HG02973 (cell line): ENCODE data around the gene EXOC3.
"Not testable (repeated sequence)": the region's sequence is repeated elsewhere in the genome, so short reads cannot be mapped to it uniquely, and the experiment has no call there.

ENCODE experiments used
- ATAC-seq: cut with Tn5 transposase; IDR thresholded peaks from one replicate; pipeline ENCODE4 v1.9.1; 2021; ENCODE audit warnings: moderate library complexity; ENCODE audit not compliant: unreplicated experiment

EXOC3 gene

DNA sequence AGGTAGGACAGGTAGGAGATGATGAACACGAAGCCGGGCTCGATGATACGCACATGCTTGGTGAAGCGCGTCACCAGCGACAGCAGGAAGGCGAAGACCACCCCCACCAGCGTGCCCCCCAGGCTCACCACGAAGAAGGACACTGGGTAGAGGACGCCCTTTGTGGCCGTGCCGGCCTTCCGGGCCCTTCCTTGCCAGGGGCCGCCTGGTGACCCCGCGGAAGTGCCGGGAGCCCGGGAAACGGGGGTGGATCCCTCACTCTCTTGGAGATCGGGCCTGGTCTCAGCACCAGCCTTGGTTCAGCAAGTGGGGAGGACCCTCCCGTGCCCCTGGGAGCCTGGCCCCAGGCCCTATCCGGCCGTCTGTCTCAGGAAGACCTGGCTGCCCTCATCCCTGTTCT is 41.6 kb downstream of the EXOC3 start:
- ATAC-seq, result no peak

DNA sequence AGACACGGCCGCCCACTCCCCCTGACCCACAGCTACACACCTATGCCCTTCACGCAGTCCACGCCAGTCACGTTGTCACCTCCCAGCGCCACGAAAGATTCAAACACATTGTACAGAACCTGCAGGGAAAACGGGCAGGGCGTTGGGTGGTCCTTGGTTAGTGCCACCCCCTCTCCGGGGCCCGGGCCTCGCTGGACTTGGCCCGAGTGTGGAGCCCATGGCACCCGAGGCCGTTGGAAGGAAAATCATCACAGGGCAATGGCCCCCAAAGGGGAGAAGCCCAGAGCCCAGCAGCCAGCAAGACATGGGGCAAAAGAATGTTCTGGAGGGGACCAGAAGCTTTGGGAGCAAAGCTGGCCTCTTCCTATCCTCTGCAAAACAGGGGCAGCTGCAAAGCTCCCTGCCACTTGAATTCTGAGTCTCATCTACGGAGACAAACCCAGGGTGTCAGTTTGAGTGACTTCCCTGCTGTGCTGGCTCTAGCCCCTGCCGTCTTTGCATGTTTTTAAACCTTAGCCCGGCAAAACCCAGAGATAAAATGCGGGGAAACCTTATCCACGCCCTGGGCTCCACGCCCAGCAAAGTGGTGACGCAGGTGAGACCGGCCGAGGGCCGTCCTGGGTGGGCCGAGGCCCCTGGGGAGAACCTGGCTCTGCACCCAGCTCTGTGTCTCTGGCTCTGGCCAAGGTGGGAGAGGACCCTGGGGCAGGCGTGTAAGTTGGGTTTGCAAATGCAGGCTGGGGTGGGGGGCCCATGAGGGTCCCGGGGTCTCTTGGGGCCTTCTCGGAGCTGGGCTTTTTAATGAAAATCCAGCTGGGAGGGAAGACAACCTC is 42.4 kb downstream of the EXOC3 start:
- ATAC-seq, result no peak

DNA sequence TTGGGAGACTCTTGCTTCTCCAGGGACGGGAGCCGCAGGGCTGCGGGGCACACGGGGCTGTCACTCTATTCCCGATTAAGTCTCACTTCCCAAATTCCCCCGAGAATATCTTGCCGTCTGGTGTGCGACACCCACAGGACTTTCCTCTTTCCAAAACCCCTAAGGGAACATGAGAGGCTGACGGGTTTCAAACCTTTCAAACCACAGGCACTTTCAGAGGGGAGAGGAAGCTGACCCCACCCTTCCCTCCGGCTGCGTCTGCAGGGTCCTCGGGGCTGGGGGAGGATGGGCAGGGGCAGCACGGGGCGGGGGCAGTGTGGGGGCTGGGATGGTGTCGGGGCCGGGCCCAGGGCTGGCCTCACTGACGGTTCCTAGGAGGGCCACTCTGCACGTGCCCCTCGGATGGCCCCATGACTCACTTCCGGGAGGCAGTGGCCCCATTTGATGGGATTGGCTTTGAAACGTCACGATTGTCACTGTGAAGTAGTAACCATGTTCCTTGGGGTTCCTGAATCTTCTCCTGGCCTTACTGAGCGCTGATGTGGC is 43.0 kb downstream of the EXOC3 start:
- ATAC-seq, result no peak

DNA sequence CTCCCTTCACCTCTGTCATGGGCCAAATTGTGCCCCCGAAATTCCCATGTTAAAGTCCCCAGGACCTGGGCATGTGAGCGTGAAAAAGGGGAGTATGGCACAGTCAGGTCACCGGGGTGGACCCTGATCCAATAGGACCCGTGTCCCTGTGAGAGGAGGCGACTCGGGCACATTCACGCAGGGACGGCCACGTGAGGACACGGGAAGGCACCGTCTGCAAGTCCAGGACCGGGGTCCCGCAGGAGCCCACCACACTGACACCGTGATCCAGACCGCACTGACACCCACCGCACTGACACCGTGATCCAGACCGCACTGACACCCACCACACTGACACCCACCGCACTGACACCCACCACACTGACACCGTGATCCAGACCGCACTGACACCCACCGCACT is 43.6 kb downstream of the EXOC3 start:
- not testable (repeated sequence) for ATAC-seq

DNA sequence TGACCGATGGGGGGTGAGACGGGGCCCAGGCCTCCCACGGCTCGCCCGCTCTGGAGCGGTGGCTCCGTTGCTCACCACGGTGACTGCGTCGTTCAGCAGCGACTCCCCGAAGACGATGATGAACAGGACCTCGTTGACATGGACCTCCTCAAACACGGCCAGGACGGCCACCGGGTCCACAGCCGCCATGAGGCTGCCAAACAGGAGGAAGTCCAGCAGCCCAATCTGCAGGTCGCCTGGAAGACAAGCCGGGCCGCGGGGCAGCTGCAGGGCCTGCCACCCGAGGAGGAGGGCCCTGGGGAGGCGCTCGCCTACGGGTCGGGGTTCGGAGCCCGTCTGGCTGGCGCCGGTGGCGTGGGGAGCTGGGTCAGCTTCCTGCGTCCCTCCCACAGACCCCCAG is 45.3 kb downstream of the EXOC3 start:
- ATAC-seq, result no peak

DNA sequence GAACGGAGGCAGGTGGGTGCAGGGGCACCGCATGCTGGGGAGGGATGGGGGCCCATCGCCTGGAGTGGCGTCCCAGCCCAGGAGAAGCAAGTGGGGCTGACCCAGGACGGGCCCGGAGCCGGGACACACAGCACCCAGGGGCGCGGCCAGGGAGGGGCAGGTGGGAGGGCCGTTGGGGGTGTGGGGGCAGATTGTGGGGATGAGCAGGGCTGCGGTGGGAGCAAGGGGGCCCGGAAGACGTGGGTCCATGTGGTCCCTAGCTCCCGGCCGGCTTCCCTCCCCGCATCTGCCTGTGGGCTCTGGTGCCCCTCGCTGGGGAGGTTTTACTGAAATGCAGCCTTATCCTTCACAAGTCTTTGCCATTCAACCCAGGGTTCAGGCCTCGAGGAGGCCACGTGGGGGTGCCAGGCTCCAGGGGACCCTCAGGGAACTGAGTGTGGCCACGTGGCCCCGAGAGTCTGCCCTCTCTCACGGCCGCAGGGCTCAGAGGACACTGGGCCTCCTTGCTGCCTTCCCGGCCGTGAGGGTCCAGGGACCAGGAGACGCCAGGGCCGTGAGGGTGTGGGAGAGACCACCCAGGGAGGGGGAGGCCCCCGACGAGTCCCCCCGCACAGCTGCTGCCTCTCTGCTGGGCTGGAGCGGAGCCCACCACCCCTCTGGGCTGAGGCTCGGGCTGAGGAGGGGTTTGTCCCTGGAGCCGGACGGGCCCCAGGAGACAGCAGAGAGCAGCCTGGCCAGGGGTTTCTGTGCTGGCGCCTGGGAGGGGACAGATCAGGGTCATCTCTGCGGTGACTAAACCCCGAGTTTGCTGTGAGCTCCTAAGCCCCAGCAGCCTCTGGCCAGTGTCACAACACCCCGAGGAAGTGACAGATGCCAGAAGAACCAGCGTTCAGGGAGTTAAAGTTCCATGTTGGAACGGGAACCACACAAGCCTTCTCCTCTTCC is 46.0 kb downstream of the EXOC3 start:
- no peak for ATAC-seq

DNA sequence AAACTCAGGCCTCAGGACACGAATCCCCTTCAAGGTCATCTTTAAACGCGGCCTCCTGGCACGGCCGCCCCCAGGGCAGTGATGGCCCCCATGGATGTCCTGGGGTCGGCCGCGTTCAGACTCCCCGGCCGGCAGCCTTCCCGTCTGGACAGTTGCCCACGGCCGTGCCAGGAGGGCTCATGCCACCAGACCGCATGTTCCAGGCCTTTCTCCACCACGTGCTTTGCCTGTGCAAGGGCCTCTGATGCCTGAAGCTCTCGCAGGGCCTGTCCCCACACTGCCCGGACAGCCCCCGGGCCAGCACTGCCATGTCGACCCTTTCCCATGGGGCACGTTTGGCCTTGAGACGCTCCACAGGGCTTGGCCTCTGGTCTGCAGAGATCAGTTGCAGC is 46.7 kb downstream of the EXOC3 start:
- ATAC-seq, result no peak

DNA sequence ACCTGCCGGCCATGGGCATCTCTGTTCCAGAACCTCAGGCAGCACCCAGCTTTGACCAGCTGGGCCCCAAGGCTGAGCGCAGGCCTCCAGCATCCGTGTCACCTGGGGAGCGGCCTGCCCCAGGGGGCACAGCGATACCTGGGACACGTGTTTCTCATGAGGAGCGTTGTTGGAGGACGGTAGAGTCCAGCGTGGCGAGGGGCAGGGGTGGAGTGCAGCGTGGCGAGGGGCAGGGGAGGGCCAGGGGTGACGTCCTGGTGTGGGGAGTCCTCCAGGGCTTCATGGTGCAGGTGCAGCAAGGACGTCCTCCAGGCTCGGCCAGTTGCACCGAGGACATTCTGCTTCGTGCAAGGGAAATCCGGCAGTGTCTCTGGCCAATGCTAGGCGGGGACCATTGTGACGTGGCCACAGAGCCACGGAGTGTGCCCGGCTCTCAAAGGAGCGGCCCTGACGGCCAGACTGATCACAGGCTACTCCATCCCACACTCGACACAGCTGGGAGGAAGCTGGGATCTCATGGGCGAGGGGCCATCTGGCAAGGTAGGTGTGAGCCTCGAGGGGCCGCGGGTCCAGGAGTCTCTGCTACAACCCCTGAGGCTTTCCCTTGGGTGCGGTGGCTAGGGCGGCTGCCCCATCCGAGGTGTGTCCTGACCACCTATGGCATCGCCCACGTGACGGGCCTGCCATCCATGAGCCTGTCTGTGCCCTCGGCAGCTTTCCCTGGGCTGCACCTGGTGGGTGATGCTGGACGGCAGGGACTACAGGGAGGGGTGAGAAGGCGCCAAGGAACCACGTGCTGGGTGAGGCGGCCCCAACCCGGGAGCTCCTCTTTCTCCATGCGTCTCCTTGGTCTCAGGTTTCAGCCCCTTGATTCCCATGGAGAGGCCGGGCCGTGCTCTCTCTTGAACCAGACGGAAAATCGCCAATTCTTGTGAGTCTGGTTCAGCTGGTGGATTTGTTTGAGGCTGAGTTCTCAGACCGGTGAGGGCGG is 47.4 kb downstream of the EXOC3 start:
- no peak for ATAC-seq

DNA sequence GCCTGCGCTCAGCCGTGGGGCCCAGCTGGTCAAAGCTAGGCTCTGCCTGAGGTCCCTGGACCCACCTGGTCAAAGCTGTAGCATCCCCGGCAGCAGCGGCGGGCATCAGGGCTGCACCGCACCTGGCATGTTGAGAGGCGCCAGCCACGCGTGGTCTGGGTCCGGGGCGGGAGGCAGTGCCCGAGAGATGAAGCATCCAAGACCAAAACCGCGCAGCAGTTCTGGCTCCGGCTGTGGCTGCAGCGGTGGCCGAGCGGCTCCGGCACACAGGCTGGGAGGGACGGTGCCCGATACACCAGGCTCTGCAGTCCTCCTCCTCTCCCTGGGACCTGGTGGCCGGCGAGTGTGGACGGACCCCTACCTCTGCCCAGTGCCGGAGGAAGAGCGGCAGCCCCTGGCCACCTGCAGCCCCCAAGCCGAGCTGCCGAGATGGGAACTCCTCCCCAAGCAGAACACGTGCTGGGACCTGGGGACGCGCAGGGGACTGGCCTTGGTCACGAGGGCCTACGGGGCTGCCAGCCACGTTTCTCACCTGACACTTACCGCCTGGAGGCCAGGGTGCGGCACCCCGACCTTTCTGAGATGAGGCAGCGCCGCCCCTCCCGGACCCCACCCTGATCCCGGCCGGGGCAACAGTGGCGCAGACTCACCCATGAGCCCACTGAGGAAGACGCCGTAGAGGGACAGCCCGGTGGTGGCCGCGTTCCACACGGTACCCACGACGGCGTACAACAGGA is 48.3 kb downstream of the EXOC3 start:
- ATAC-seq, result no peak

DNA sequence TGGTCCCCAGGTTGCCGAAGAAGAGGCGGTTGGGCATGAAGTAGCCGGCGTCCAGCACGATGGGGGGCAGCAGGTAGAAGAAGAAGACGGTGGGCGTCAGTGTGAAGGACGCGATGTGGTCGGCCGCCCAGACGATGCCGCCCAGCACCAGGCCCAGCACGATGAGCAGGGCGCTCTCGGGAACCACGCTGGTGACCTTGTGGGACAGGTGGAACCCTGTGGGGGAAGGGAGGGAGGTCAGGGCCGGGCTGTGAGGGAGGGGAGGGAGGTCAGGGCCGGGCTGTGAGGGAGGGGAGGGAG is 48.8 kb downstream of the EXOC3 start:
- no peak for ATAC-seq

DNA sequence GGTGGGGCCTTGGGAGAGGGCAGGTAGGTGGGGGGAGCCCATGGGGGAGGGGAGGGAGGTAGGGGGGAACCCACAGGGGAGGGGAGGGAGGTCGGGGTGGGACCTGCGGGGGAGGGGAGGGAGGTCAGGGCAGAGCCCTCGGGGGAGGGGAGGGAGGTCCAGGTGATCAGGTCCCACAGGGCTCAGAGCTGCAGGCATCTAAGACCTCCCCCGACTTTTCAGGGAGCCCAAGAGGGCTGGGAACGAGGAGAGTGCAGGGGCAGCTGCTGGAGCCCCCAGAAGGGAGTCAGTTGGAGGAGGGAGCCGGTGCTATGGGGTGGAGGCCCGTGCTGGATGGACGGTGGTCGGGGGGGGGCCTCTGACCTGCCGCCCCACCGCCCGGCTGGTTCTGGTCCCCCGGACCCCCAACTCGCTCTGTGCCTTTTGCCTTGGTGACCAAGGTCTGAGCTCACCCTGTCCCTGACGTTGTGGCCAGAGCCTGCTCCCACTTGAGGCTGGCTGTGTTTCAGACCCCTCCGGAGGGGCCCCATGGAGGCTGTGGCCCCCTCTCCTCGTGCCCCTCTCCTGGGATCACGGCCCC is 49.4 kb downstream of the EXOC3 start:
- ATAC-seq, result no peak

DNA sequence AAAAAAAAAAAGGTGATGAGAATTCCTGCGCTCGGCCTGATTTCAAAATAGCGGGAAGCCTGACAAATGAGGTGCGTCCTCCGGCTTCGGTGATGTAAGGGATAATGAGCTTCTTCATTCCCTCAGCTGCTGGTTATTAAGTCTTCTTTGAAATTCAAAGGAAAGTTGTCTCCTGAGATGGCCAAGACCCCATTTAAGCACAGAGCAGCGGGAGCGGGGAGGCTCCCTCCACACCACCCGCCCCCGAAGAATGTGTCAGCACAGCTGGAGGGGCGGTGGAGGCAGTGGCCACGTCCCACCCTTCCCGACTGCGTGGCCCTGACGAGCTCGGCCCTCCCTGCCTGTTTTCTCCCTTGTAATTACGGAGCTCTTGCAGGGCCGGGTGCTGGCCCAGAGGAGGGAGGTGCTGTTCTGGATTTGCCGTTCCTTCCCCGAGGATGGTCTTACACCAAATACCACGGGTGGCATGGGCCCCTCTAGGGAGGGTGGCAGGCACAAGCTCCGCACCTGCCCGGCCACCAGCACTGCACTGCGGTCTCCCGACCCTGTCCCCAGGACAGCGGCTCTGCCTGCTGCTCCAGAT is 50.2 kb downstream of the EXOC3 start:
- no peak for ATAC-seq

DNA sequence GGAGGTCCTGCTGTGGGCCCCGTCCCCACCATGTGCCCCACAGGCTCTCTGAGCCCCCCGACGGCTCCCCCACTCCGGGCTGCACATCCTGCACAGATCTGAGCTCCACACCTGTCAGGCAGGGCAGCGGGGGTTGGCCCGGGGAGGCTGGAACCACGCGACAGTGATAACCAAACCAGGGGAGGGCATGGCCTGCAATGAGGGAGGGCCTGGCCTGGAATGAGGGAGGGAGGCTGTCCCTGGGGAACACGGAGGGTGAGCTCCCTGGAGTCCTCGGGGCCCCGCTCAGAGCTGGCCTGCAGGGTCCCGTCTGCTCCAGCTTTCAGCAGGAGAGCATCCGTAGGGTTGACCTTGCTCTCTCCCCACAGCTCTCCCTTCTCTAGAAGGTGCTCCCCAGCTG is 50.8 kb downstream of the EXOC3 start:
- ATAC-seq, result no peak

DNA sequence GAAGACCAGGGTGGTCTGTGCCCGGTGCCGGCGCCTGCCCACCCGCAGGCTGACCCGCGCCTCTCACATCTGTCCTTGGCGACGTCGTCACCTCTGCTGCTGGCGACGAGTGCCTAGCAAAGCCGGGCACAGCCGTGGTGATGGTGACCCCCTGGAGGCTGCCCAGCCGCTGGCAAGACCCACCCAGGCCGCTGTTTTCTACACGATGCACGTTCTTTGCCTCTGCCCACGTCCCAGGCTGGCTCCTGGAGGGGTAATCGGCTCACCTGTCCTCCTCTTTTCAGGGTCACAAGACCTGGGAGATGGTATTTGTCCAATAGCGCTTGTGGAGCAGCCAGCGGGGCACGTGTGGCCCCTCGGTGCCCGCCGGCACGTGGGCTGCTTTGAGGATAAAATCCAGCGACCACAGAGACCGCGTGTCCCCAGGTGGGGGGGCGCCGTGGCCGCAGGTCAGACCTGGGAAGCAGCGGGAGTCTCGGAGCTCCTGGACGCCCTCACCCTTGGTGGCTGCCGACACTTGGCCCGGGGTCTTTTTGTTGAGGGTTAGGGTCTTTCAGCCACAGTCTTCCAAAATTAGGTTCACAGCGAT is 51.8 kb downstream of the EXOC3 start:
- ATAC-seq, result no peak

DNA sequence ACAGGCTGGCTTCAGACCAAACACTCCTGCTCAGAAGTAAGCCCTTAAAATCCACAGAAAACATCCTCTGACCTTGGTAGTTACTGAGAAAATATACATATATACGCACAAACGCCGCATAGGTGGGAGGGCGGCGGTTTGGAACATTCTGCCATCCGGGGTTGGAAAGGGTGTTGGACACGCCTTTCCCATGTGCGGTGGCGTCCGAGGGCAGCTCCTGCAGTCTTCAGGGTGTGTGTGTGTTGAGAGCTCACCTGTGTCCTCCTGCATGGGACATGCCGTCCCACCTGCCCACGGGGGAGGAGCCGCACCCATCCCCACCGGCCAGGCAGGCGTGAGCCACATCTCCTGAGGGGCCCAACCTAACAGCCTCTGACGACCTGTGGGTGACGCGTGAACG is 53.1 kb downstream of the EXOC3 start:
- no peak for ATAC-seq

DNA sequence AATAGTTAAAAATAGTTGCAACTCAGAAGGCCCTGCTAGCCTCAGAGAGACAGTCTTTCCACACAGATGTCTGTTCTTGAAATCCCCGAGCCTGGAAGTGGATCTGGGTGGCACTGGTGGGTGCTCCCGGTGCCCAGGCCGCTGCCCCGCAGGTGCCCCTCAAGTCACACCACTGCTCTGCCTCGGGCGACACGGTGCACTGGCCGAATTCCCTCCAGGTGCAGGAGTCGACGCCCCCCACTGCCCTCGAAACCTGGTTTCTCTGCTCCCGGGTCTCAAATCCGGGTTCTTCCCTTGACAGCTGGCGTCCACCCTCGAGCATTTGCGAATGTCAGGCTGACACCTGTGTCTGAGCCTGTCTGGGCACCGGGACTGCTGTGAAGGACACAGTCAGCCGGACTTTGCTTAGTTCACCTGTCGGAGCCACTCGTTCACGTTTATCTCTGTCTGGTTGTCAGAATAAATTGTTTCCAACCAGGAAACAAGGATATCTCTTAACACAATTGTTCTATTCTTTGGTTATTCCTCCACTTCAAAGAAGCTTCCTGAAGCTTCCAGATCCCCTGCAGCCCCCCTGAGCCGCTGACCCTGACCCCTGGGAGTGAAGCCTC is 54.2 kb downstream of the EXOC3 start:
- ATAC-seq, result no peak

DNA sequence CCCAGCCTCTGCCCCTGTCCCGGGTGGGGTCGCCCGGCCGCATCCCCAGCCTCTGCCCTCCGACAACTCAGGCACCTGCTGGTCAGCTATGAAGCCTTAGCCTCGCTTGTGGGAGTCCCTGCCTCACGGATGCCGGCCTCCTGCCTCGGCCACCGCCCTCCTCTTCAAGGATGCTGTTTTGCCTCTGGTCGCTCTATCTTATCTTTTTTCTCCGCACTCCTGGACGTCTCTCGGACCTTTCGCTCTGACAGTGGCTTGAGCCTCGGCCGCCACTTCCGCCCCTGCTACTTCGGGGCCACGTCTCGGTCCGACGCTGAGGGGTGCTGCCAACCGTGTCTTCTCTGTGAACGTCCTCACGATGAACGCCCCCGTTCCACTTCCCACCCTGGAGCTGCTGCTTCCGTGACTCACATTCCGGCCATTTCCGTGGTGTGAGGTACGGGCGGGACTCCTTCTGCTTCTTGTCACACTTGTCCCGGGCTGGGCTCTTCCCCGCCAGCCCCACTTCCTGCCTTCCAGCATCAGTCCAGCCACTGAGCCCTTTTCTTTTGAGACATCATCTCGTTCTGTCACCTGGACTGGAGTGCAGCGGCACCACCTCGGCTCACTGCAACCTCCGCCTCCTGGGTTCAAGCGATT is 55.0 kb downstream of the EXOC3 start:
- no peak for ATAC-seq
